NB4 (cell line): ENCODE results near the gene FOXP2.

Experiments used
- CTCF ChIP-seq: IDR thresholded peaks from one replicate; pipeline ENCODE4 v1.5.1; 2012; ENCODE audit warnings: low read depth, low read length
- MAX ChIP-seq: IDR thresholded peaks from 2 replicates; pipeline ENCODE4 v1.6.1; 2011; ENCODE audit warnings: low read depth, low read length
- POLR2A ChIP-seq: IDR thresholded peaks from 2 replicates; pipeline ENCODE4 v1.6.1; 2011; ENCODE audit warnings: mild to moderate bottlenecking; ENCODE audit not compliant: insufficient read length; ENCODE audit errors: extremely low read depth

GRCh38 chr7:114645451-114645850 is 230.8 kb downstream of the FOXP2 start:
- TF ChIP-seq CTCF (no peak), POLR2A (no peak), MAX (no peak)
